GM19099 (cell line): ENCODE results near the gene ZNF629.

Source experiments
- POLR2A ChIP-seq: IDR thresholded peaks from 3 replicates; pipeline ENCODE4 v1.6.1; 2011; ENCODE audit warnings: low read depth; ENCODE audit not compliant: insufficient read length; ENCODE audit errors: extremely low read depth

Gene ZNF629

DNA sequence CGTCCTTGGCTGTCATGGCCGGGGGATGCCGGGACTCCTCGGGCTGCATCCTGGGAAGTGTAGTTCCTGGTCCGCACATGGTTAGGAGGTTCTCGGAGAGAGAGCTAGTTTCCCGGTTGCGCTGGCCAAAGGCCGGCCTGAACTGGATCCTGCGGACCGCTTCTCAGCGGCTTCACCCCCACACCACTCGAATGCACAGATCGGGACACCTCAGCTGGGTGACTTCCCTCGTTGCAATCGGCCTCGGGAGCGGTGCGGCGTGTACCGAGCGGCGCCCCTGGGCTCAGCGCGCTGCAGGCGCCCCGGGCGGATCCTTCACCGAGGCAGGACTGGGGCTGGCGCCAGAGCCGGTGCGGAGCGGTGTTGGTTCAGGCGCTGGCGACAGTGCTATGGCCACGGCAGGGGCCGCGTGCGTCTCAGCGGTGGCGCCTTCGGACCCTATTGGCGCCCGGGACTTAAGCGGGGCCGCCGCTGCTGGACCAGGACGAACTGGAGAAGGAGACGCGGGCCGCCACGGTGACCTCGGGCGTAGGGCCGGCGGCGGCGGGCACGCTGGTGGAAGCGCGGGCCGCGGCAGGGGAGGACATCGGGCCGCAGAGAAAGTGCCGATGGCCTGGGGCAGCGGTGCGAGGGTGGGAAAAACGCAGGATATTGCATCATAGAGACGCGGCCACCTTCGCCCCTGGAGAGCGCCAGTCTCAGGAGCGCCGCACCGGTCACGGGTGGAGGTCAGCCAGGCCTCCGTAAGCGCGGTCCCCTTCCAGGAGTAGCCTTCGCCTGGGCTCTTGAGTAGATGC, 11.4 kb downstream of the ZNF629 start:
- peak; percentile 63 for TF ChIP-seq POLR2A

DNA sequence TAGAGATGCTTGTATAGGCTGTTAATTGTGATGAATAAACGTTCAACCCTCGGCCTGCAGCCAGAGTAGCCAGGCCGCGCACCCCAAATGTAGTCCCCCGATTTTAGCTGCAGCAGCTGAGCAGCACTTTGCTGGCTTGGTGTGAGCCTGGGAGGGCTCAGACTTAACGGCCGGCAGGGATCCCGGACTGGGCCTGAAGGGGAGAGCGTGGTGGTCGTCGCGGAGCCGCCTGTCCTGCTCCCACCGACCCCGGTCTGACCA, 11.9 kb downstream of the ZNF629 start:
- no peak for TF ChIP-seq POLR2A

DNA sequence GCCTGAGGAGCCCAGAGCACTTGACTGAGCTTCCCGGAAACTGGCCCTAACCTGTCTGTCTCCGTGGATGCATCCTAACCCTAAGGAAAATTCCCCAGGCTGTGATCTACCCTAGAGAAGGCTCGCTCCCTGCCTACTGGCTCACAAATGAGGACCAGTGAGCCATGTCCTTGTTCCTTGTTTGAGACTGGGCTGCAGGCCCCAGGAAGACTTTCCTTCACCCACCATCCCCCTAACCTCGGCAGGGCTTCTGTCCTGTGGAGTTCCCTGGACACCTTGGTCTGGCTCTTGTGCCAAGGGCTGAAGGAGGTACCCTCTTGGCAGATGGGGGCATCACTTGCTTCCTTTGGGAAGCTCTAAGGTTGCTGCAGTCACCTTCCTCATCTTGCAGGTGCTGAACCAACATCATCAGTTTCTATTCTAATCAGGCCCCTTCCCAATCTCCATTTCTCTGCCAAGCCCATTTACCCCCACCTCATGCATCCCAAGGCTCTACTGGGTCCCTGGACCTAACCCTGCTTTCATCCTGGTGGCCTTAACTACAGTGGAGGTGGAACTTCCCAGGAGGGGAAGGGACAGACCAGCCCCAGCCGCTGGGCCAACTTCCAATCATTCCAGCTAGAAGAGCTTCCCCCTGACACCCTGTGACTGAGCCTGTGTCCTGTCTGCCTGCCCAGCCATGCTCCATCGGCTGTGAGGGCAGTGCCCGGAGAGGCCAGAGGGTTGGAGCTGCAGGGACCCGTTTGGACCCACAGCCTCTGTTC, 12.5 kb downstream of the ZNF629 start:
- no peak for TF ChIP-seq POLR2A

DNA sequence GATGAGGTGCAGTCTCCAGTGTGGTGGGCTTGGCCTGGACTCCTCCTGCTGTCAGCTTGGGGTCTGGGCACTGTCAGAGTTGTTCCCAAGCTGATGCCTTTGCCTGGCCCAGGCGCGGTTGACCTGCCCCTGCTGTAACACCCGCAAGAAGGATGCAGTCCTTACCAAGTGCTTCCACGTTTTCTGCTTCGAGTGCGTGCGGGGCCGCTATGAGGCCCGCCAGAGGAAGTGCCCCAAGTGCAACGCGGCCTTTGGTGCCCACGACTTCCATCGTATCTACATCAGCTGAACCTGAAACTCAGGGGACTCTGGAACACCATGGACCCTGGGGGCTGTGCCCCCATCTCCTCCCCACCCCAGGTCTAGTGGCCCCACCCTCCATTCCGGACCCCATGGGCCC, 13.2 kb downstream of the ZNF629 start:
- no peak for TF ChIP-seq POLR2A

DNA sequence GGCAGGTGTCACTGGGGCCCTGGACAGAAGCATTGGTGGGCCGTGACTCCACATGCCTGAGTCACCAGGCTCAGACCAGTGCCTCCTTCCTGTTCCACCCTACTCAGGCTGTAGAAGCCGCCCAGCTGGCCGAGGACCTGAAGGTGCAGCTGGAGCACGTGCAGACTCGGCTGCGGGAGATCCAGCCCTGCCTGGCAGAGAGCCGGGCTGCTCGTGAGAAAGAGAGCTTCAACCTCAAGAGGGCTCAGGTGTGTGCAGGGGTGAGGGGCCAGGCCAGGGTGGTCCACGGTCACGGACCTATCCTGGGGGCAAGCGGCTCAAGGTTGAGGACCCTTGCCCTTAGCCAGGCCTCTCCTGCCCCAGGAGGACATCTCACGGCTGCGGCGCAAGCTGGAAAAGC, 15.3 kb downstream of the ZNF629 start:
- no peak for TF ChIP-seq POLR2A

DNA sequence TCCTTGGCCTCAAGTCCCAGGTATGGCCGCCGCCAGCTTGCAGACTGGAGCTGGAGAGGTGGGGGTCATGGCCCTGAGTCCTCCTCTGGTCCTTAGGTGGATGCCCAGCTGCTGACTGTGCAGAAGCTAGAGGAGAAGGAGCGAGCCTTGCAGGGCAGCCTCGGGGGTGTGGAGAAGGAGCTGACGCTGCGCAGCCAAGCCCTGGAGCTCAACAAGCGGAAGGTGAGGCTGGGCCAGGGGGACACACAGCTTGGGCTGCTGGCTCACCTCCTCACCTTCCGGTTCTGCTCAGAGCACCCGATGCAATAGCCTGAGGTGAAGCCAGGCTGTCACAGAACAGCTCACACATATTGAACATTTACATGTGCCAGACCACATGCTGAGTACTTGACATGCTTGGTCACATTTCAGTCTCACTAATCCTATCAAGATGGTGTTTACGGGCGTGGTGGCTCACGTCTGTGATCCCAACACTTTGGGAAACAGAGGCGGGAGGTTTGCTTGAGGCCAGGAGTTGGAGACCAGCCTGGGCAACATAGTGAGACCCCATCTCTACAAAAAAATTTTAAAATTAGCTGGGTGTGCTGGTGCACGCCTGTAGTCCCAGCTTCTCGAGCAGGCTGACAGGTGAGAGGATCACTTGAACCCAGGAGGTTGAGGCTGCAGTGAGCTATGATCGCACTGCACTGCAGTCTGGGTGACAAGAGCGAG, 17.5 kb downstream of the ZNF629 start:
- TF ChIP-seq POLR2A = no peak

DNA sequence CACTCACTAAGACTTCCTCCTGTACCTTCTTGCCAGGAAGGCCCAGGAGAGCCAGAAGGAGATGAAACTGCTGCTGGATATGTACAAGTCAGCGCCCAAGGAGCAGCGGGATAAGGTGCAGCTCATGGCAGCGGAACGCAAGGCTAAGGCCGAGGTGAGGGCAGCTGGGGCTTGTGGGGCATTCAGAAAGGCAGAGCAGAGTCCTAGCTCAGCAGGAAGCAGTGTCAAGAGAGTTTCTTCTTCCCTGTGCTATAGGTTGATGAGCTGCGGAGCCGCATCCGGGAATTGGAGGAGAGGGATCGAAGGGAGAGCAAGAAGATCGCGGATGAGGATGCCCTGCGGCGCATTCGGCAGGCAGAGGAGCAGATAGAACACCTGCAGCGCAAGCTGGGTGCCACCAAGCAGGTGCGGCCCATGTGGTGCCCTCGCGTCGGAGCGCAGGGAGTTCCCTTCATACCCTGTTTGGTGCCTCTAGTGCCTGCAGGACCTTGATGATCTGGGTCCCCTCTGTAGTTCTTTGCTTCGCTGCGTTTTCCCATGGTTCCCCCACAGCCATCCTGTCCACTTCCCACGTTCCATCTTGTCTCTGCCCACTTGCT, 18.3 kb downstream of the ZNF629 start:
- TF ChIP-seq POLR2A = no peak

DNA sequence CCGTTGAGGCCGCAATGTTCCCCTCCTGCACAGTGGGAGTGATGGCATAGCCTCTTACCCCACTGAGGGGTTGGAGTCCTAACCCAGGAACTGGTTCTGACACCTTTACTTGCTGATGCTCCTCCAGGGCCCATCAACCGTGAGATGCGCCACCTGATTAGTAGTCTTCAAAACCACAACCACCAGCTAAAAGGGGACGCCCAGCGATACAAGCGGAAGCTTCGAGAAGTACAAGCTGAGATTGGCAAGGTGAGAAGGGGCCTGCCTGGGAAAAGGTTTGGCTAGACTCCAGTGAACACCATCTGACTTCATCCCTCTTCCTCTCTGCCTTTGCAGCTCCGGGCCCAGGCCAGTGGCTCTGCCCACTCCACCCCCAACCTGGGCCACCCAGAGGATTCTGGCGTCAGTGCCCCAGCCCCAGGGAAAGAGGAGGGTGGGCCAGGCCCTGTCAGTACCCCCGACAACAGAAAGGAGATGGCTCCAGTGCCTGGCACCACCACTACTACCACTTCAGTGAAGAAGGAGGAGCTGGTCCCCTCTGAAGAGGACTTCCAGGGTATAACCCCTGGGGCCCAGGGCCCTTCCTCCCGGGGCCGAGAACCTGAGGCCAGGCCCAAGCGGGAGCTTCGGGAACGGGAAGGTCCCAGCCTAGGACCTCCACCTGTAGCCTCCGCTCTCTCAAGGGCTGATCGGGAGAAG, 19.1 kb downstream of the ZNF629 start:
- no peak for TF ChIP-seq POLR2A

DNA sequence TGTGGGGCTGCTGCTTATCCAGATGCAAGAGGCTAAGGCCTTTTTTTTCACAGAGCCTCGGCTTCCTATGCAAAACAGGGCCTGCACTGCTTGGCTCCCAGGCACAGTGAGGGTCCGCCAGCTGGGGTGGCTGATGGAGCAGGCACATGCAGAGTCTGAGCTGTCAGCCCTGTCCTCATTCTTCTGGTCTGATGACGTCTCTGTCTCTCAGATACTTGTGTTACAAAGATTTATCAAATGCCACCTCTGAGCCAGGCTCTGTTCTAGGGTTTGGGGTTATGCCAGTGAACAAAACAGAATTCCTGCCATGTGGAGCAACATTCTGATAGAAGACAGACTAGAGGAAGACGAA, 20.1 kb downstream of the ZNF629 start:
- TF ChIP-seq POLR2A = no peak

DNA sequence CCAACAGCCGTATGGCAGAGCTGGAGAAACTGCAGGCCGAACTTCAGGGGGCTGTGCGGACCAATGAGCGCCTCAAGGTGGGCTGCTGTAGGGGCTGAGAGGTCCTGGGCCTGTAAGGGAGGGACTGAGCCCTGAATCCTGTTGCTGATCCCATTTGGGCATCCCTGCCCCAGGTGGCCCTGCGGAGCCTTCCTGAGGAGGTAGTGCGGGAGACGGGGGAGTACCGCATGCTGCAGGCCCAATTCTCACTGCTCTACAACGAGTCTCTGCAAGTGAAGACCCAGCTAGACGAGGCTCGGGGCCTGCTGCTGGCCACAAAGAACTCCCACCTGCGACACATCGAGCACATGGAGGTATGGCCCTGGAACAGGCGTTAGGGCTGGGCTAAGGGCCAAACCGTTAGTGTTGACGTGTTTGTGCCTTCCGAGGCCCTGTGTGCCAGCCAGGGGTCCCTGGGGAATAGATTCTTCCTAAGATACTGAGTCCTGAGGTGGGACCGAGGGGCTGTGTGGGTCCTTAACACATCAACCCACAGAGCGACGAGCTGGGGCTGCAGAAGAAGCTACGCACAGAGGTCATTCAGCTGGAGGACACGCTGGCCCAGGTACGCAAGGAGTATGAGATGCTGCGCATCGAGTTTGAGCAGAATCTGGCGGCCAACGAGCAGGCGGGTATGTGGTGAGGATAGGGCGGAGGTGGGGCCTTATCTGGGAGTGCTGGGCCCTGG, 20.6 kb downstream of the ZNF629 start:
- no peak for TF ChIP-seq POLR2A

DNA sequence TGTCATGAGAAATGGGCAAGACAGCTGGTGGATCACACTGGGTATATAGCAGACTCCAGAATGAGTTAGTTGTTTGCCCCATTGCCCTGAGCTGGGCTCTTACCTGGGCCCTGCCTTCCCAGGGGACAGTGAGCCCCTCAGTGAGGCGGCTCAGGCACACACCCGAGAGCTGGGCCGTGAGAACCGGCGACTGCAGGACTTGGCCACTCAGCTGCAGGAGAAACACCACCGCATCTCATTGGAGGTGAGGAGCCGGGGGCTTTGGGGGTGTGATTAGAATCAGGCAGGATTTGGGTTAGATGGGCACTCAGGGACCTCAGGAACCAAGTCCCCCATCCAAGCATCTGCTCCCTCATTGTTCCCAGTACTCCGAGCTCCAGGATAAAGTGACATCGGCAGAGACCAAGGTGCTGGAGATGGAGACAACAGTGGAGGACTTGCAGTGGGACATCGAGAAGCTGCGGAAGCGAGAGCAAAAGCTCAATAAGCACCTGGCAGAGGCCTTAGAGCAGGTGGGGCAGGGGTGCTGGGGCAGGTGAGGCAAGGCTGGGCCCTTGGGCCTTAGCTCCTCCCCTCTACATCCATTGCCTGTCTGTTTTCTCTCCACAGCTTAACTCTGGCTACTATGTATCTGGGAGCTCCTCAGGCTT, 22.1 kb downstream of the ZNF629 start:
- TF ChIP-seq POLR2A = no peak

DNA sequence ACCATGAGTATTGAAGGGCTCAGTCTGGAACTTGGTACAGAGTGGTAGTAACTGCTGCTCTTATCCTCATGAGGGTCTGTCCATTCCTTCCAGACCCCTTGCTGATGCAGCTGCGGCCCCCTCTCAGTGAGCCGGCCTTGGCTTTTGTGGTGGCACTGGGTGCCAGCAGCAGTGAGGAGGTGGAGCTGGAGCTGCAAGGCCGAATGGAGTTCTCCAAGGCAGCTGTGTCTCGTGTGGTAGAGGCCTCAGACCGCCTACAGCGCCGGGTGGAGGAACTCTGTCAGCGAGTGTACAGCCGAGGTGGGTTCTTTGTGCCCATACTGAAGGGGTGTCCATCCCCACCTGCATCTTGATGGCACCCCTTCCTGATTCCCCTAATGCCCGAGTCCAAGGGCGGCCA, 22.9 kb downstream of the ZNF629 start:
- no peak for TF ChIP-seq POLR2A

DNA sequence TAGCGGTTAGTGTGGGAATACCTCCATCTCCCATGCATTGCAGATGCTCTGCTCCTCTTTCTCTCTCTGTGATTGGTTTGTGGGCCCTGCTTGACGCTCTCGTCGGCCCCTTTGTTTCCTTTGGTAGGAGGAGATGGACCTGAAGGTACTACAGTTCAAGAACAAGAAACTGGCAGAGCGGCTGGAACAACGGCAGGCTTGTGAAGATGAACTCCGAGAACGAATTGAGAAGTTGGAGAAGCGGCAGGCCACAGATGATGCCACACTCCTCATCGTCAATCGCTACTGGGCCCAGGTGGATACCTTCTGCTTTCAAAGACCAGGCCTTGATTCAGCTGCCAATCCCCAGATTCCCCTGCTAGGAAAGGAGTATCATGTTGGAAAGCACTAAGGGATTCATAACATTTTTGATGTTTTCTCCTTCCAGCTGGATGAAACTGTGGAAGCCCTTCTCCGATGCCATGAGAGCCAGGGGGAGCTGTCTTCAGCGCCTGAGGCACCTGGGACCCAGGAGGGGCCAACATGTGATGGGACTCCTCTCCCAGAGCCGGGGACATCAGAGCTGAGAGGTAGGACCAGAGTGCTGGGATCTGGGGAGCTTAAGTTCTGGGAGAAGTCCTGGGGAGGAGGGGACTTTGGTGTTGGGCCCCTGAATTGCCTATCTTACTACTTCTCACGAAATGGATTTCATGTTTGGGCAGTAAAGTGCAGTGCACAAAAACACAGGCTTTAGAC, 23.8 kb downstream of the ZNF629 start:
- TF ChIP-seq POLR2A = no peak
